GM12872 (cell line): ENCODE measurements around the gene DNAJC22.

Experiments
- TF ChIP-seq, protein P1 (sequence below): IDR thresholded peaks from 3 replicates; pipeline ENCODE4 v1.5.1; 2011; ENCODE audit warnings: low read depth, mild to moderate bottlenecking, low read length, moderate library complexity; ENCODE audit not compliant: insufficient read depth

Gene DNAJC22

DNA sequence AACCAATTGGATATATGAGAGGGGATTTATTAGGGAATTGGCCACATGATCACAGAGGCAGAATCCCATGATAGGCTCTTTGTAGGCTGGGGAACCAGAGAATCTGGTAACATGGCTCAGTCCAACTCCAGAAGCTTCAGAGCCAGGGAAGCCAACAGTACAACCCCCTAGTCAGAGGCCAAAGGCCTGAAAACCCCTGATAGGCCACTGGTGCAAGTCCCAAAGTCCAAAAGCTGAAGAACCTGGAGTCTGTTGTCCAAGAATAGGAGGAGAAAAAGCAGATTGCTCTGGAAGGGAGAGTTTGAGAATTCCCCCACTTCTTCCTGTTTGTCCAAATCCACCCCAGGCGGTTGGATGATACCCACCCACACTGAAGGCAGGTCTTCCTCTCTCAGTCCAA is 31.9 kb upstream of the DNAJC22 start:
- TF ChIP-seq, protein P1, sequence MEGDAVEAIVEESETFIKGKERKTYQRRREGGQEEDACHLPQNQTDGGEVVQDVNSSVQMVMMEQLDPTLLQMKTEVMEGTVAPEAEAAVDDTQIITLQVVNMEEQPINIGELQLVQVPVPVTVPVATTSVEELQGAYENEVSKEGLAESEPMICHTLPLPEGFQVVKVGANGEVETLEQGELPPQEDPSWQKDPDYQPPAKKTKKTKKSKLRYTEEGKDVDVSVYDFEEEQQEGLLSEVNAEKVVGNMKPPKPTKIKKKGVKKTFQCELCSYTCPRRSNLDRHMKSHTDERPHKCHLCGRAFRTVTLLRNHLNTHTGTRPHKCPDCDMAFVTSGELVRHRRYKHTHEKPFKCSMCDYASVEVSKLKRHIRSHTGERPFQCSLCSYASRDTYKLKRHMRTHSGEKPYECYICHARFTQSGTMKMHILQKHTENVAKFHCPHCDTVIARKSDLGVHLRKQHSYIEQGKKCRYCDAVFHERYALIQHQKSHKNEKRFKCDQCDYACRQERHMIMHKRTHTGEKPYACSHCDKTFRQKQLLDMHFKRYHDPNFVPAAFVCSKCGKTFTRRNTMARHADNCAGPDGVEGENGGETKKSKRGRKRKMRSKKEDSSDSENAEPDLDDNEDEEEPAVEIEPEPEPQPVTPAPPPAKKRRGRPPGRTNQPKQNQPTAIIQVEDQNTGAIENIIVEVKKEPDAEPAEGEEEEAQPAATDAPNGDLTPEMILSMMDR = no peak

DNA sequence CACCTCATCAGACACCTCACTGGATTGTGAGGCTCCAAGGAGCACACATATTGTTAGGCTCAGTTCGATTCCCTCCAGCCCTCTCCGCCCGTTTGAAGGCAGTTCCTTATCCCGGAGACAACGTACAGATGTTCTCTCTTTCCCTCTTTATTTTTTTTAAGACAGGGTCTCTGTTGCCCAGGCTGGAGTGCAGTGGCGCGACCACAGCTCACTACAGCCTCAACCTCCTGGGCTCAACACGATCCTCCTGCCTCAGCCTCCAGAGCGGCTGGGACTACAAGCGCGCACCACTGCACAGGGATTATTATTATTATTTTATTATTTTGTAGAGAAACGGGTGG is 24.4 kb upstream of the DNAJC22 start:
- TF ChIP-seq, protein P1 = no peak

DNA sequence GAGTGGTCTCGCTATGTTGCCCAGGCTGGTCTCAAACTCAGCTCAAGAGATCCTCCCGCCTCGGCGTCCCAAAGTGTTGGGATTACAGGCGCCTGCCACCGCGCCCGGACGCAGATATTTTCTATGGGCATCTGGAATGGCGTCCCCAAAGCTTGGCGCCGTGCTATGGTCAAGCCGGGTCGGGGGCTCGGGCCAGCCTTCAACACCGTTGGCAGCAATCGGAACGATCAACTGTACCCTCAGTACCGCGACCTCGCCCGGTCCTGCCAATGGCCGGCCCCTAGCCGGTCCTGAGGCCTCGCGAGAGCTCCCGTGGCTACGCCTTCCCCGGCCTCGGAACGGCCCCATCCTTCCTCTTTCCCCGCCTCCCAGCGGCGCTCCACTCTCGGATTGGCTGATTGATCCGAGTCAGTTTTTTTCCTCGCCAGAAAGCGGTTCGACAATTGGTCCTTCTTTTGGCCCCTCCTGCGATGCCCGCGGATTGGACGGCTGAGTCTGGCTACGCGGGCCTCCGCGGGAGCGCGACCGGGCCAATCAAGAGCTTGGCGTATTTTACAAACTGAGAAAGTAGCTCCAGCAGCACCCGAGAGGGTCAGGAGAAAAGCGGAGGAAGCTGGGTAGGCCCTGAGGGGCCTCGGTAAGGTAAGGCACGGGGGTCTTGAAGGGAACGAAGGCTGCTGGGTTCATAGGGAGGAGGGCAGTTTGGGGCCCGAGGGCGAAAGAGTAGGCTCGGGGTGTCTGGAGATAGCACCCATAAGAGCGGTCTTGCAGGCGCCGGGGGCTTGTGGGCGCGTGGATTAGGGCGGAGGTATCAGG is 23.8 kb upstream of the DNAJC22 start, which contains the start of gene TROAP:
TSS of gene TROAP (plus strand) at position 548 of the 816 bp plus-strand sequence. CDS start 354 bp downstream, outside the sequence.
- TF ChIP-seq, protein P1 = no peak

DNA sequence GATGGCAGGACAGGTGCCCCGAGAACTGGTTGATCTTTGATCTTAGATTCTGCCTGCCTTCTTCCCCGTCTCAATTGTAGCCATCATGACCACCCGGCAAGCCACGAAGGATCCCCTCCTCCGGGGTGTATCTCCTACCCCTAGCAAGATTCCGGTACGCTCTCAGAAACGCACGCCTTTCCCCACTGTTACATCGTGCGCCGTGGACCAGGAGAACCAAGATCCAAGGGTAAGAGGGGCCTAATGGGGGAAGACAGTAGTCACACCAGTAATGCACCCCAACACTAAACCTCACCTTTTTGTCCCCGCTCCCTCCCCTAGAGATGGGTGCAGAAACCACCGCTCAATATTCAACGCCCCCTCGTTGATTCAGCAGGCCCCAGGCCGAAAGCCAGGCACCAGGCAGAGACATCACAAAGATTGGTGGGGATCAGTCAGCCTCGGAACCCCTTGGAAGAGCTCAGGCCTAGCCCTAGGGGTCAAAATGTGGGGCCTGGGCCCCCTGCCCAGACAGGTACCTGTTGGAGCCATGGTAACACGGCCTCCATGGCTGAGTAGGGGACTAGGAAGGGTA is 23.1 kb upstream of the DNAJC22 start:
- TF ChIP-seq, protein P1 = no peak

DNA sequence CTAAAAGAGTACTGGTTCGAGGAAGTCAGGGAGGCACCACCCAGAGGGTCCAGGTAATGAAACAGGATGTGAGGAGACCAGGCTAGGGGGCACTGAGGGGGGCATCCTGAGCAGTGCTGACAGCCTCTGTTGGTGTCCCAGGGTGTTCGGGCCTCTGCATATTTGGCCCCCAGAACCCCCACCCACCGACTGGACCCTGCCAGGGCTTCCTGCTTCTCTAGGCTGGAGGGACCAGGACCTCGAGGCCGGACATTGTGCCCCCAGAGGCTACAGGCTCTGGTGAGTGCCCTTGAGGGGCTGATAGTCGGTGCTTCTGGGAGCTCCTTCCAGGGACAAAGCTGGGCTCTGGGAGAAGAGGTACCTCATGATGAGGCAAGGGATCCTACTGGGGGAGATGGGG is 21.1 kb upstream of the DNAJC22 start:
- TF ChIP-seq, protein P1 = no peak

DNA sequence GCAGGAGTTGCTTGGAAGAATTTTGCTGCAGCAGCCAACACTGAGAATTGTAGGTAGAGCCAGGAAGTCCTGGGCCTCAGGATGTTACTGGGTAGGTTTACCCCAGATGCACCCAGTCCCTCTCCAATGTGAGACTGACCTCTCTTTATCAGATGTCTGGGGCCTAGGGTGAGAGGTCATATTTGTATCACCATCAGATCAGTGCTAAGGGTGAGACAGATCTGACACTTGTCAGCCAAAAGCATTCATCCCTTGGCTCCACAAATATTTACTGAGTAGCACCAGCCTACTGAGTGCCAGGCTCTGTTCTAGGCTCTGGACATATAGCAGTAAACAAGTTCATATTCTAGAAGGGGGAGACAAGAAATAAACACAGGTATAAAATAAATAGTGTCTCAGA is 19.3 kb upstream of the DNAJC22 start:
- TF ChIP-seq, protein P1 = no peak

DNA sequence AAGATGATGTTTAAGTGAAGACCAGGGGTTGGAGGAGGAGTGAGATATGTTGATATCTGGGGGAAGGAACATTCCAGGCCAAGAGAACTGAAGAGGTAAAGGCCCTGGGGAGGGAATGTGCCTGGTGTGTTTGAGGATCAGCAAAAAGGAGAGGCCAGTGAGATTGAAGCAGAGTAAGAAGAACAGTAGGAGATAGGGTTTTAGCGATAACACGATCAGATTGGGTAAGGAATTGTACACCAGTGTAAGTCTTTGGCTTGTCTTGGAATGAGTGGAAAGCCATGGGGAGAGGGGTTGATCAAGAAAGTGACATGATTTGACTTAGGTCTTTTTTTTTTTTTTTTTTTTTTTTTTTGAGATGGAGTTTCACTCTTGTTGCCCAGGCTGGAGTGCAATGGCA is 18.8 kb upstream of the DNAJC22 start:
- TF ChIP-seq, protein P1 = no peak
